ENCODE data around the gene SMARCC2. TPM values are rescaled to one million over a fixed set of nuclear protein-coding genes. Genes with fewer than 3 reads are reported as not detected.

The SMARCC2 gene
- total RNA-seq, 4 donors from 2014 or later, result 63.8 to 231 (median 135) TPM

- Histone ChIP-seq H3K4me3 (peak overlapping the region; percentile 18 to 95 (median 72)), H3K36me3 (no peaks in the 10 kb centered on the region), H3K4me1 (peaks cover 28 to 47% (median 39%) of the 10 kb centered on the region in 4 donors), H3K27me3 (no peaks in the 10 kb centered on the region), H3K9me3 (no peaks in the 10 kb centered on the region), H3K27ac (peak overlapping the region; percentile 96 to 99 (median 98))
- DNase-seq, result no peak
- TF ChIP-seq CTCF (IDR thresholded peaks at IDR 0.05) (no peak), POLR2AphosphoS5 (IDR thresholded peaks at IDR 0.05) (no peak), EP300 (IDR thresholded peaks at IDR 0.05; ENCODE audit: low read depth) (no peak), POLR2A (IDR thresholded peaks at IDR 0.05) (no peak)
- in situ Hi-C loops (cut with MboI; ENCODE audit: low pct_ligation_motif_present in 1 of 4, low pct_unique_long_range_greater_than_20kb in 1 of 4, low sequenced_read_pairs in 3 of 4), result no loop called here
- intact Hi-C loops (cut with DNase I; ENCODE audit: low total_unique reads), result loop anchor here (2.0 kb wide), 1 partner anchor 106 kb away; the partner anchor contains the start of gene RPL41
- 0 to 18% methylated on average over 2 to 4 of the region's 4 CpGs for WGBS, 2 donors (ENCODE audit: low coverage in 1 of 2)
Measured at GRCh38 chr12:56222531-56222895, 33.2 kb upstream of the SMARCC2 start.

GRCh38 chr12:56221757-56222530, 32.7 kb upstream of the SMARCC2 start, which contains the start of gene RNF41:
RNF41 (minus strand) TSS chr12:56221922; CDS start chr12:56214047, 7,875 bp downstream.
- in situ Hi-C loops (cut with MboI; ENCODE audit: low pct_ligation_motif_present in 1 of 4, low pct_unique_long_range_greater_than_20kb in 1 of 4, low sequenced_read_pairs in 3 of 4) (no loop called here), intact Hi-C loops (cut with DNase I; ENCODE audit: low total_unique reads) (loop anchor here (2.0 kb wide), 1 partner anchor 105 kb away; the partner anchor contains the start of gene RPL41)
- H3K9me3 ChIP-seq, result no peaks in the 10 kb centered on the region
- TF ChIP-seq EP300 (IDR thresholded peaks at IDR 0.05; ENCODE audit: low read depth) (peak; percentile 58), CTCF (IDR thresholded peaks at IDR 0.05) (peak in 3 of 5 experiments; percentile 5 to 48 (median 33)), POLR2A (IDR thresholded peaks at IDR 0.05) (peak; percentile 98), POLR2AphosphoS5 (IDR thresholded peaks at IDR 0.05) (peak; percentile 99)
- peaks cover 28 to 47% (median 39%) of the 10 kb centered on the region in 4 donors for H3K4me1 ChIP-seq
- H3K4me3 ChIP-seq, result peak within 1 kb of the TSS; percentile 65 to 95 (median 76)
- H3K27me3 ChIP-seq, result no peaks in the 10 kb centered on the region
- 3 to 40% methylated on average over 2 to 42 of the region's 42 CpGs for WGBS, 2 donors (ENCODE audit: low coverage in 1 of 2)
- peak within 1 kb of the TSS; percentile 96 to 99 (median 98) for H3K27ac ChIP-seq
- no peaks in the 10 kb centered on the region for H3K36me3 ChIP-seq
- peak; percentile 98 for DNase-seq

- TF ChIP-seq EP300 (IDR thresholded peaks at IDR 0.05; ENCODE audit: low read depth) (no peak), POLR2A (IDR thresholded peaks at IDR 0.05) (no peak), POLR2AphosphoS5 (IDR thresholded peaks at IDR 0.05) (peak in 1 of 3 donors; percentile 2), CTCF (IDR thresholded peaks at IDR 0.05) (no peak)
- H3K36me3 ChIP-seq, result peaks cover 0 to 3% (median 0%) of the 10 kb centered on the region in 4 donors
- intact Hi-C loops (cut with DNase I; ENCODE audit: low total_unique reads), result no loop called here
- no peaks in the 10 kb centered on the region for H3K9me3 ChIP-seq
- 0 to 1% methylated on average over 8 to 21 of the region's 21 CpGs for WGBS, 2 donors (ENCODE audit: low coverage in 1 of 2)
- H3K4me1 ChIP-seq, result peaks cover 28 to 47% (median 39%) of the 10 kb centered on the region in 4 donors
- peak overlapping the region; percentile 96 to 99 (median 98) for H3K27ac ChIP-seq
- peak; percentile 59 for DNase-seq
- H3K4me3 ChIP-seq, result peak overlapping the region; percentile 65 to 95 (median 76)
- in situ Hi-C loops (cut with MboI; ENCODE audit: low pct_ligation_motif_present in 1 of 4, low pct_unique_long_range_greater_than_20kb in 1 of 4, low sequenced_read_pairs in 3 of 4), result no loop called here
- no peaks in the 10 kb centered on the region for H3K27me3 ChIP-seq
Measured at GRCh38 chr12:56221232-56221756, 32.0 kb upstream of the SMARCC2 start.

- in situ Hi-C loops (cut with MboI; ENCODE audit: low pct_ligation_motif_present in 1 of 4, low pct_unique_long_range_greater_than_20kb in 1 of 4, low sequenced_read_pairs in 3 of 4), result no loop called here
- peaks cover 28 to 47% (median 39%) of the 10 kb centered on the region in 4 donors for H3K4me1 ChIP-seq
Measured at GRCh38 chr12:56220611-56221231, 31.4 kb upstream of the SMARCC2 start.

More at GRCh38 chr12:56220611-56221231, 31.4 kb upstream of the SMARCC2 start:
- peak overlapping the region; percentile 96 to 99 (median 98) for H3K27ac ChIP-seq
- TF ChIP-seq POLR2AphosphoS5 (IDR thresholded peaks at IDR 0.05) (no peak), POLR2A (IDR thresholded peaks at IDR 0.05) (no peak), EP300 (IDR thresholded peaks at IDR 0.05; ENCODE audit: low read depth) (no peak), CTCF (IDR thresholded peaks at IDR 0.05) (no peak)
- peaks cover 0 to 5% (median 0%) of the 10 kb centered on the region in 4 donors for H3K36me3 ChIP-seq
- no peaks in the 10 kb centered on the region for H3K9me3 ChIP-seq
- intact Hi-C loops (cut with DNase I; ENCODE audit: low total_unique reads), result no loop called here
- WGBS, 2 donors (ENCODE audit: low coverage in 1 of 2), result 8 to 22% methylated on average over 7 to 10 of the region's 10 CpGs
- no peak for DNase-seq
- no peaks in the 10 kb centered on the region for H3K27me3 ChIP-seq
- peak overlapping the region; percentile 65 to 95 (median 76) for H3K4me3 ChIP-seq
